Ovary (tissue), 9 donors: Measurements from ENCODE around the gene SYNM. TPM values are rescaled to one million over a fixed set of nuclear protein-coding genes. Genes with fewer than 3 reads are reported as not detected.

Source experiments
- DNase-seq, 5 donors: peaks; one replicate each; pipeline ENCODE4 v3.0.0-alpha.2; 2019 to 2020
- H3K27ac ChIP-seq, 2 donors: fragments of 200-600 bp; one replicate each; pipeline versions ENCODE4 v1.5.1 to v1.8.0; 2019 to 2022
- H3K27me3 ChIP-seq: fragments of 200-600 bp; one replicate; pipeline ENCODE4 v1.8.0; 2022
- H3K36me3 ChIP-seq: fragments of 200-600 bp; sonication (generic); one replicate; pipeline ENCODE4 v1.5.1; 2019
- H3K4me1 ChIP-seq: one replicate; pipeline ENCODE4 v1.8.1; 2013; ENCODE audit warnings: mild to moderate bottlenecking, moderate library complexity; ENCODE audit not compliant: insufficient read depth
- H3K4me3 ChIP-seq: fragments of 200-600 bp; sonication (generic); one replicate; pipeline ENCODE4 v1.5.1; 2017
- H3K9me3 ChIP-seq, 2 donors: fragments of 200-600 bp in 1 of 2; sonication (generic) in 1 of 2; one replicate each; pipeline versions ENCODE4 v1.5.1 to v1.8.1; 2013 to 2019; ENCODE audit warnings: mild to moderate bottlenecking in 1 of 2, moderate library complexity in 1 of 2
- CTCF ChIP-seq, 3 donors: fragments of 450-650 bp in 2 of 3; fragments of 200-600 bp in 1 of 3; IDR thresholded peaks; one replicate each; pipeline versions ENCODE4 v1.5.1 to v1.8.0; 2016 to 2022; ENCODE audit warnings: antibody characterized with exemption in 3 of 3, mild to moderate bottlenecking in 1 of 3
- EP300 ChIP-seq: sonication (generic); formaldehyde crosslinking; IDR thresholded peaks from one replicate; pipeline ENCODE4 v1.6.1; 2017; ENCODE audit warnings: antibody characterized with exemption
- POLR2A ChIP-seq: fragments of 450-650 bp; IDR thresholded peaks from one replicate; pipeline ENCODE4 v1.6.1; 2017; ENCODE audit warnings: antibody characterized with exemption, mild to moderate bottlenecking, moderate library complexity
- WGBS, 3 donors: extraction: QIAGEN DNeasy Blood & Tissue Kit in 1 of 3; methylation state at CpG; one replicate each; pipeline versions ENCODE4 v1.1.5 to v1.1.7; 2013 to 2017; 5-methylcytosine and 5-hydroxymethylcytosine counted together
- intact Hi-C, 4 donors: fragments of 100-400 bp; cut with DNase I; formaldehyde crosslinking; loops; one replicate each; pipeline versions ENCODE4 v1.11.0 to v1.15.1; 2022 to 2023
- polyA plus RNA-seq, 2 donors: library from polyadenylated mRNA; stranded (reverse); fragments of 200-250 nt in 1 of 2; fragments of 350-450 nt in 1 of 2; fragmentation: Illumina TruSeq in 1 of 2; extraction: RNeasy Lipid Tissue Mini Kit (QIAGEN cat#74804) in 1 of 2; gene quantifications; one replicate each; pipeline ENCODE4 v1.2.3, GENCODE V29; 2013 to 2014
- total RNA-seq, 7 donors: library from RNA; depleted of rRNA in 2 of 7; stranded (reverse); fragments of >200 nt in 2 of 7; fragmentation: NEBNext Ultra II Directional in 3 of 7; extraction: Animal tissue kit (Norgen Biotek cat#: 25700) in 3 of 7; gene quantifications; one replicate each; pipeline versions ENCODE4 v1.1.0 to v1.2.4, GENCODE V29; 2016 to 2023
- donor health status: DM: no; HTN: no; CAD: no; lungs with moderate emphysema.
- donor health status: DM: no; HTN: no; CAD: no.
- donor health status: Bipolar disorder and iron deficiency.
- donor health status: DM: yes; HTN: yes; CAD: no.
- donor health status: DM: no; HTN: no; CAD: no.
- donor health status: DM: yes; HTN: yes; CAD: no.

The SYNM gene
- total and polyA plus RNA-seq, 9 donors: 4.5 to 54.0 (median 14.9) TPM

DNA sequence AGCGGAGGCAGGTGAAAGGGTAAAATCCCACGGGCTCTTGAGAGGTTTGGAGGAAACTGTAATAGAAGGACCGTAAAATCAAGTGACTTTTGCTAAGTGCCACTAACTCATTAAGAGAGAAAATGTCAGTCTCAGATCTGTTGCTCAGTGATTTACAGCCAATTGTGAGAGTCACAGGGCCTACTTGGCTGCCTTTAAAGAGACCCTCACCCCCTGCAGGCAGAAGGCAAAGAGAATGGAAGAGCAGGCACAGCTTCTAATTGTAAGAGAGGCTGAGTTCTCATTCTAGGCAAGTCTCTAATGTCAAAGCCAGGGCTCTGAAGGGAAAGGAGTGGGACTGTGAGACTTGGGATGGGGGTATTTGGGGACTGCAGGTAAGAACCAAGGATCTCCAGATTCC is 9.3 kb upstream of the SYNM start:
- H3K27ac ChIP-seq: no peak overlapping the region
- 48 to 72% (median 49%) methylated on average over 3 of the region's 3 CpGs for WGBS, 3 donors
- intact Hi-C loops: loop anchor here in 1 of 4 donors (5.0 kb wide), 1 partner anchor 117 kb away; no protein-coding TSS in a partner anchor
- TF ChIP-seq CTCF (IDR thresholded peaks at IDR 0.05) (no peak), POLR2A (no peak), EP300 (no peak)
- no peaks in the 10 kb centered on the region for H3K27me3 ChIP-seq
- no peaks in the 10 kb centered on the region for H3K36me3 ChIP-seq
- no peak for DNase-seq
- H3K4me1 ChIP-seq: no peaks in the 10 kb centered on the region
- H3K9me3 ChIP-seq: no peaks in the 10 kb centered on the region
- no peak overlapping the region for H3K4me3 ChIP-seq

- H3K4me3 ChIP-seq: no peak overlapping the region
- intact Hi-C loops: loop anchor here in 1 of 4 donors (5.0 kb wide), 1 partner anchor 116 kb away; no protein-coding TSS in a partner anchor
- H3K27me3 ChIP-seq: no peaks in the 10 kb centered on the region
- no peak for TF ChIP-seq POLR2A
- no peak for TF ChIP-seq CTCF (IDR thresholded peaks at IDR 0.05)
- TF ChIP-seq EP300: no peak
- no peaks in the 10 kb centered on the region for H3K36me3 ChIP-seq
- no peaks in the 10 kb centered on the region for H3K9me3 ChIP-seq
- DNase-seq: no peak
- H3K4me1 ChIP-seq: no peaks in the 10 kb centered on the region
- WGBS, 3 donors: 93 to 94% (median 94%) methylated on average over 11 of the region's 11 CpGs
- no peak overlapping the region for H3K27ac ChIP-seq
Measured at GRCh38 chr15:99096173-99096893, 8.5 kb upstream of the SYNM start.

DNA sequence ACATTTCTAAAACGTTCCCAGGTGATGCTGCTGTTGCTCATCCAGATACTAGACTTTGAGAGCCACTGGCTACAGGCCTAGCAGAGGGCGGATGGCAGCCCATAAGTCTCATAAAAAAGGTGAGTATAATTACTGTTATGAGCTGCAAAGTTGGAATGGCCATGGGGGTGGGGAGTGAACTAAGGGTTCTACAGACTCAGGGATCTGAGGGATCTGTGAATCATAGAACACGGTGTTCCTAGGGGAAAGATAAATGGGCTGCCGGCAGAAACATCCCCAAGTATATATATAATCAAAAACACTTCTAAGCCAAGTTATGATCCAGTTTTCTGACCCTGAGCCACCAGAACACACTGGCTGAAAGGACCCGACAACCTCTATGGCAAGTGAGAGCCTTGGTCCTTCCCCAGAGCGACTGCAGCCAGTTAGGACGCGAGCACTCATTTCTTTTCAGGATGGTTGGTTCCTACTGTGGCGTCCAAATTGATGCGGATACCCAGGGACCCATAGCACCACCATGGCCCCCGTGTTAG is 7.9 kb upstream of the SYNM start:
- H3K27ac ChIP-seq: no peak overlapping the region

More for the DNA sequence above, 7.9 kb upstream of the SYNM start:
- 70 to 87% (median 73%) methylated on average over 11 of the region's 11 CpGs for WGBS, 3 donors
- Histone ChIP-seq H3K27me3 (no peaks in the 10 kb centered on the region), H3K4me3 (no peak overlapping the region), H3K9me3 (no peaks in the 10 kb centered on the region), H3K4me1 (no peaks in the 10 kb centered on the region), H3K36me3 (no peaks in the 10 kb centered on the region)
- DNase-seq: no peak
- intact Hi-C loops: loop anchor here in 1 of 4 donors (5.0 kb wide), 1 partner anchor 115 kb away; no protein-coding TSS in a partner anchor
- TF ChIP-seq POLR2A: no peak
- no peak for TF ChIP-seq CTCF (IDR thresholded peaks at IDR 0.05)
- no peak for TF ChIP-seq EP300
